ENCODE results near the gene RBM33.

Gene RBM33

GRCh38 chr7:155806096-155806871 is 161.8 kb downstream of the RBM33 start:
- FAIRE-seq (no peak), DNase-seq (ENCODE audit: insufficient read length, low spot score) (no peak)

GRCh38 chr7:155807065-155807671 is 162.7 kb downstream of the RBM33 start:
- FAIRE-seq (no peak), DNase-seq (ENCODE audit: insufficient read length, low spot score) (no peak)
- no peak for TF ChIP-seq CTCF (IDR thresholded peaks at IDR 0.05; ENCODE audit: insufficient read depth, missing control alignments)

More at GRCh38 chr7:155806096-155806871, 161.8 kb downstream of the RBM33 start:
- TF ChIP-seq CTCF (IDR thresholded peaks at IDR 0.05; ENCODE audit: insufficient read depth, missing control alignments), result no peak

GRCh38 chr7:155807789-155808548 is 163.5 kb downstream of the RBM33 start:
- DNase-seq (ENCODE audit: insufficient read length, low spot score), result no peak
- no peak for FAIRE-seq
- TF ChIP-seq CTCF (IDR thresholded peaks at IDR 0.05; ENCODE audit: insufficient read depth, missing control alignments), result no peak

DNA sequence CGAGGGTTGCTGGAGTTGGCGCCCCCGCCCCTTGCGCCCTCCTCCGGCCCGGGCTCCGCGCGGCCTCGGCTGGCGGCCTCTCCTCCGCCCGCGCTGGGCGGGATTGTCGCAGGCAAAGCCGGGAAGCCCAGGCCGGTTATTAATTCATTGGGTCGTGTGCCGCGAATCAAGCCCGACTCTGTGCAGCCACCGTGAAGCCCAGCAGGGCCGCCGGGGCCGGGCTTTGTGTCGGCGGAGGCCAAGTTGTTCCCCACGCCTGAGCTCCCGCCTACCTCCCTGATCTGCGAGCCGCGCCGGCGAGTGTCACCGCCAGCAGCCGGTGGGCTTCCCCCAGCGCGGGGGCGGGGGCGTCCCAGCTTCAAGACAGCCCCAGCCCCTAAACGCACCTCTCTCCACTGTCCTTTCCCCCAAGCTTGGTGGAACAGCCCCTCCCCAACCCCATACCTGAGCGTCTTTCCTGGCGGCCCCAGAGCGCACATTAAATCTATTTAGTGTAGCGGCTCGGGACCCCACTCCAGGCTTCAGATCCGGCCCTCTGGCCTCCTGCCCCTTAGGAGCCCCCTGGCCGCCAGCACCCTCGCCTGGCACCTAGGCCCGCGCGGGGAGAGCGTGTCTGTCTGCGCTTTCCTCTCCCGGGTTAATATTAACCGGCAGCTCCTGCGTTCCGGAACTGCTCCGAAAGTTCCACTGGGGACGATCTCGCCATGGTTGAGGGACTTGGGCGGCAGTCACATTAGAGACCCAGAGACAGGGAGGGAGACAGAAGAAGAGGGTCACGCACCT is 164.3 kb downstream of the RBM33 start:
- TF ChIP-seq CTCF (IDR thresholded peaks at IDR 0.05; ENCODE audit: insufficient read depth, missing control alignments), result no peak
- no peak for FAIRE-seq
- no peak for DNase-seq (ENCODE audit: insufficient read length, low spot score)

- no peak for TF ChIP-seq CTCF (IDR thresholded peaks at IDR 0.05; ENCODE audit: insufficient read depth, missing control alignments)
- no peak for FAIRE-seq
- no peak for DNase-seq (ENCODE audit: insufficient read length, low spot score)
Observed at GRCh38 chr7:155809332-155809946, 165.0 kb downstream of the RBM33 start.

DNA sequence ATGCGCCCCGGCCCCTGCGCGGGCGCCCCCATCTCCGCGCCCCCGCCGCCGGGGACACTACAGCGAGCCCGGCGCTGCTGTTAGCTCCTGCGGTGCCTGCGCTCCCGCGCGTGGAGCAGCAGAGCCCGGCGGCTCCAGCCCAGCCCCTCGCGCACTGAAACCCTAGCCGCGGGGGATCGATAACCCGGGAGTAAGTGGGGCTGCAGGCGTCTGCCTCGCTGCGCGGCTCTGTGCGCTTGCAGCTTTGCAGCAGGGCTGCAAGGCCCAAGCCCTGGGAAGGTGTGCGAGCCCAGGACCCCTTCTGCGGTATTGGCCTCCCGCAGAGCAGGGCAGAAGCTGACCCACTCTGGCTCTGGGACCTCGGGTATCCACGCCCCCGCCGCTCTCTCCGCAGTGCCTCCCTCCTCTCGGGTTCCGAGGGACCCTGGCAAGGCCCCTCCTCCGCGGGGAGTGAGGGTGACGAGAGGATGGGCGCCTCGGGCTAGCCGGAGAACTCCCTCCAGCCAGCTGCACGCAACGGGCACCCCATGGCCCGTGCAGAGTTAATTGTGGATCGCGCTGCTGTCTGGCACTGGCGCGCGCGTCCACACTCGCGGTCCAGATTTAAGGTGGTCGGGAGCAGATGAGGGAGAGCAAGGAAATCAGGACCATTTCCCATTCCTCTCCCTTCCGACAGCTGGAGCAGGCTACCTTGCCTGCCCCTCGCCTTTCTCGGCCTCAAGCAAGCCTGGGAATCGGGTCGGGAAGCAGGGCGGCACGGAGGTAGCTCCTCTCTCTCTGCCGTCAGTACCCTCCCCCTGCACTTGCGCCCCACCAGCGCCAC is 165.7 kb downstream of the RBM33 start:
- no peak for DNase-seq (ENCODE audit: insufficient read length, low spot score)
- FAIRE-seq, result no peak
- no peak for TF ChIP-seq CTCF (IDR thresholded peaks at IDR 0.05; ENCODE audit: insufficient read depth, missing control alignments)

All from D721Med (cell line).